Loucy (cell line): ENCODE data around the gene ABHD2.

Experiments used
- EZH2phosphoT487 ChIP-seq: fragments of 200-600 bp; IDR thresholded peaks from 2 replicates; pipeline ENCODE4 v1.6.1; 2018; ENCODE audit warnings: antibody characterized with exemption, mild to moderate bottlenecking, moderate library complexity, borderline replicate concordance
- TF ChIP-seq, protein P1 (sequence below): fragments of 200-600 bp; sonication (generic); conservative IDR thresholded peaks from 2 replicates; pipeline ENCODE4 v1.5.1; 2014; ENCODE audit warnings: mild to moderate bottlenecking, antibody characterized with exemption, low read length

DNA sequence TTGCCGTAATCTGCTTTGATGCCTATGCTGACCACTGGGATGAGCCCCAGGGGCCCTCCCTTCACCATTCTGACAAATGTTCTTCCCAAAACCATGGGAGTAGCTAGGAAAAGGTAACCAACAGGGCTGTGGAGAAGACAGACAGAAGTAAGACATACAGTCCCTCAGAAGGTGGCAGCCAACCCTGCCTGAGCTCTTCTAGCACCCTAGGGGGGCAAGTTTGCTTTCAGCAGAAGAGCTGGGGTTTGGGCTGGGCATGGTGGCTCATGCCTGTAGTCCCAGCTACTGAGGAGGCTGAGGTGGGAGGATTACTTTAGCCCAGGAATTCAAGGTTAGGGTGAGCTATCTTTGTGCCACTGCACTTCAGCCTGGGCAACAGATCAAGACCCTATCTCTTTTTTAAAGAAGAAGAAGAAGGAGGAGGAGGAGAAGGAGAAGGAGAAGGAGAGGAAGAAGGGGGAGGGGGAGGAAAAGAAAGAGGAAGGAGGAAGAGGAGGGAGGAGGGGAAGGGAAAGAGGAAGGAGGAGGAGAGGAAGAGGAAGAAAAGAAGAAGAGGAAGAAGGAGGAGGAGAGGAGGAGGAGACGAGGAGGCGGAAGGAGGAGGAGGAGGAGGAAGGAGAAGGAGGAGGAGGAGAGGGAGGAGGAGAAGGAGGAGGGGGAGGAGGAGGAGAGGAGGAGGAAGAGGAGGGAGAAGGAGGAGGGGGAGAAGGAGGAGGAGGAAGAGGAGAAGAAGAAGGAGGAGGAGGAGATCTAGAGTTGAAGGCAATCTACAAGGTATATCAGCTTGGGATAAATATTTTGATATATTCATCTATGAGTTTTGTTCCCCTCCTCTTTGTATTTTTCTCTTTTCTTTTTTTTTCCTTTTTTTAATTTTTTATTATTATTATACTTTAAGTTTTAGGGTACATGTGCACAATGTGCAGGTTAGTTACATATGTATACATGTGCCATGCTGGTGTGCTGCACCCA is 44.9 kb upstream of the ABHD2 start:
- TF ChIP-seq, protein P1, sequence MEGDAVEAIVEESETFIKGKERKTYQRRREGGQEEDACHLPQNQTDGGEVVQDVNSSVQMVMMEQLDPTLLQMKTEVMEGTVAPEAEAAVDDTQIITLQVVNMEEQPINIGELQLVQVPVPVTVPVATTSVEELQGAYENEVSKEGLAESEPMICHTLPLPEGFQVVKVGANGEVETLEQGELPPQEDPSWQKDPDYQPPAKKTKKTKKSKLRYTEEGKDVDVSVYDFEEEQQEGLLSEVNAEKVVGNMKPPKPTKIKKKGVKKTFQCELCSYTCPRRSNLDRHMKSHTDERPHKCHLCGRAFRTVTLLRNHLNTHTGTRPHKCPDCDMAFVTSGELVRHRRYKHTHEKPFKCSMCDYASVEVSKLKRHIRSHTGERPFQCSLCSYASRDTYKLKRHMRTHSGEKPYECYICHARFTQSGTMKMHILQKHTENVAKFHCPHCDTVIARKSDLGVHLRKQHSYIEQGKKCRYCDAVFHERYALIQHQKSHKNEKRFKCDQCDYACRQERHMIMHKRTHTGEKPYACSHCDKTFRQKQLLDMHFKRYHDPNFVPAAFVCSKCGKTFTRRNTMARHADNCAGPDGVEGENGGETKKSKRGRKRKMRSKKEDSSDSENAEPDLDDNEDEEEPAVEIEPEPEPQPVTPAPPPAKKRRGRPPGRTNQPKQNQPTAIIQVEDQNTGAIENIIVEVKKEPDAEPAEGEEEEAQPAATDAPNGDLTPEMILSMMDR = no peak
- TF ChIP-seq EZH2phosphoT487 = no peak
